Measurements from ENCODE around the gene KCNH1.
"Not testable (repeated sequence)": the region's sequence is repeated elsewhere in the genome, so short reads cannot be mapped to it uniquely, and the experiment has no call there.

Gene KCNH1

GRCh38 chr1:210661520-210661919 is 472.4 kb downstream of the KCNH1 start:
- in situ Hi-C loops (cut with HindIII; ENCODE audit: low sequenced_read_pairs), result not testable (repeated sequence)

GRCh38 chr1:210657806-210658205 is 476.1 kb downstream of the KCNH1 start:
- in situ Hi-C loops (cut with HindIII; ENCODE audit: low sequenced_read_pairs), result no loop called here

GRCh38 chr1:210655511-210655910 is 478.4 kb downstream of the KCNH1 start:
- in situ Hi-C loops (cut with HindIII; ENCODE audit: low sequenced_read_pairs), result no loop called here

GRCh38 chr1:210654176-210654981 is 479.6 kb downstream of the KCNH1 start:
- in situ Hi-C loops (cut with HindIII; ENCODE audit: low sequenced_read_pairs), result no loop called here

- in situ Hi-C loops (cut with HindIII; ENCODE audit: low sequenced_read_pairs), result no loop called here
These were observed 480.2 kb downstream of the KCNH1 start for GRCh38 chr1:210653771-210654170.

GRCh38 chr1:210652329-210652954 is 481.5 kb downstream of the KCNH1 start:
- in situ Hi-C loops (cut with HindIII; ENCODE audit: low sequenced_read_pairs), result no loop called here

GRCh38 chr1:210650403-210650802 is 483.5 kb downstream of the KCNH1 start:
- in situ Hi-C loops (cut with HindIII; ENCODE audit: low sequenced_read_pairs), result no loop called here

- in situ Hi-C loops (cut with HindIII; ENCODE audit: low sequenced_read_pairs), result no loop called here
These were observed 485.2 kb downstream of the KCNH1 start for GRCh38 chr1:210648588-210649269.

GRCh38 chr1:210647406-210648333 is 486.3 kb downstream of the KCNH1 start:
- in situ Hi-C loops (cut with HindIII; ENCODE audit: low sequenced_read_pairs), result no loop called here

GRCh38 chr1:210646258-210646616 is 487.7 kb downstream of the KCNH1 start:
- in situ Hi-C loops (cut with HindIII; ENCODE audit: low sequenced_read_pairs), result no loop called here

- in situ Hi-C loops (cut with HindIII; ENCODE audit: low sequenced_read_pairs), result no loop called here
These were observed 488.2 kb downstream of the KCNH1 start for GRCh38 chr1:210645582-210646257.

GRCh38 chr1:210641582-210641981 is 492.4 kb downstream of the KCNH1 start:
- in situ Hi-C loops (cut with HindIII; ENCODE audit: low sequenced_read_pairs), result no loop called here

GRCh38 chr1:210635108-210635507 is 498.8 kb downstream of the KCNH1 start:
- in situ Hi-C loops (cut with HindIII; ENCODE audit: low sequenced_read_pairs), result no loop called here

GRCh38 chr1:210633636-210634035 is 500.3 kb downstream of the KCNH1 start:
- in situ Hi-C loops (cut with HindIII; ENCODE audit: low sequenced_read_pairs), result no loop called here

- in situ Hi-C loops (cut with HindIII; ENCODE audit: low sequenced_read_pairs), result no loop called here
These were observed 500.8 kb downstream of the KCNH1 start for GRCh38 chr1:210633140-210633539.

- in situ Hi-C loops (cut with HindIII; ENCODE audit: low sequenced_read_pairs), result no loop called here
These were observed 502.5 kb downstream of the KCNH1 start for GRCh38 chr1:210631399-210631798.

- in situ Hi-C loops (cut with HindIII; ENCODE audit: low sequenced_read_pairs), result no loop called here
These were observed 504.7 kb downstream of the KCNH1 start for GRCh38 chr1:210629276-210629675.

- in situ Hi-C loops (cut with HindIII; ENCODE audit: low sequenced_read_pairs), result no loop called here
These were observed 506.2 kb downstream of the KCNH1 start for GRCh38 chr1:210627755-210628154.
